Choroid plexus epithelial cell (primary cell): Measurements from ENCODE around the gene MRPS2.
"Not testable (repeated sequence)": the region's sequence is repeated elsewhere in the genome, so short reads cannot be mapped to it uniquely, and the experiment has no call there.

Source experiments
- DNase-seq: peaks from one replicate; pipeline ENCODE4 v3.0.0-alpha.2; 2010; ENCODE audit warnings: low read depth
- H3K4me3 ChIP-seq: 2 replicates; pipeline ENCODE4 v1.5.1; 2011; ENCODE audit warnings: low read depth, mild to moderate bottlenecking, control low read depth, low read length, moderate library complexity
- TF ChIP-seq, protein P1 (sequence below): conservative IDR thresholded peaks from 2 replicates; pipeline ENCODE4 v1.5.1; 2011; ENCODE audit warnings: low read depth, mild to moderate bottlenecking, control low read depth, inconsistent platforms, low read length, moderate library complexity

Gene MRPS2

GRCh38 chr9:135524130-135524861 lies 23.8 kb downstream of the MRPS2 start:
- no peak for DNase-seq
- TF ChIP-seq, protein P1, sequence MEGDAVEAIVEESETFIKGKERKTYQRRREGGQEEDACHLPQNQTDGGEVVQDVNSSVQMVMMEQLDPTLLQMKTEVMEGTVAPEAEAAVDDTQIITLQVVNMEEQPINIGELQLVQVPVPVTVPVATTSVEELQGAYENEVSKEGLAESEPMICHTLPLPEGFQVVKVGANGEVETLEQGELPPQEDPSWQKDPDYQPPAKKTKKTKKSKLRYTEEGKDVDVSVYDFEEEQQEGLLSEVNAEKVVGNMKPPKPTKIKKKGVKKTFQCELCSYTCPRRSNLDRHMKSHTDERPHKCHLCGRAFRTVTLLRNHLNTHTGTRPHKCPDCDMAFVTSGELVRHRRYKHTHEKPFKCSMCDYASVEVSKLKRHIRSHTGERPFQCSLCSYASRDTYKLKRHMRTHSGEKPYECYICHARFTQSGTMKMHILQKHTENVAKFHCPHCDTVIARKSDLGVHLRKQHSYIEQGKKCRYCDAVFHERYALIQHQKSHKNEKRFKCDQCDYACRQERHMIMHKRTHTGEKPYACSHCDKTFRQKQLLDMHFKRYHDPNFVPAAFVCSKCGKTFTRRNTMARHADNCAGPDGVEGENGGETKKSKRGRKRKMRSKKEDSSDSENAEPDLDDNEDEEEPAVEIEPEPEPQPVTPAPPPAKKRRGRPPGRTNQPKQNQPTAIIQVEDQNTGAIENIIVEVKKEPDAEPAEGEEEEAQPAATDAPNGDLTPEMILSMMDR: no peak
- no peak overlapping the region for H3K4me3 ChIP-seq

GRCh38 chr9:135525241-135526088 lies 25.0 kb downstream of the MRPS2 start:
- no peak overlapping the region for H3K4me3 ChIP-seq
- TF ChIP-seq, protein P1: no peak
- no peak for DNase-seq

DNA sequence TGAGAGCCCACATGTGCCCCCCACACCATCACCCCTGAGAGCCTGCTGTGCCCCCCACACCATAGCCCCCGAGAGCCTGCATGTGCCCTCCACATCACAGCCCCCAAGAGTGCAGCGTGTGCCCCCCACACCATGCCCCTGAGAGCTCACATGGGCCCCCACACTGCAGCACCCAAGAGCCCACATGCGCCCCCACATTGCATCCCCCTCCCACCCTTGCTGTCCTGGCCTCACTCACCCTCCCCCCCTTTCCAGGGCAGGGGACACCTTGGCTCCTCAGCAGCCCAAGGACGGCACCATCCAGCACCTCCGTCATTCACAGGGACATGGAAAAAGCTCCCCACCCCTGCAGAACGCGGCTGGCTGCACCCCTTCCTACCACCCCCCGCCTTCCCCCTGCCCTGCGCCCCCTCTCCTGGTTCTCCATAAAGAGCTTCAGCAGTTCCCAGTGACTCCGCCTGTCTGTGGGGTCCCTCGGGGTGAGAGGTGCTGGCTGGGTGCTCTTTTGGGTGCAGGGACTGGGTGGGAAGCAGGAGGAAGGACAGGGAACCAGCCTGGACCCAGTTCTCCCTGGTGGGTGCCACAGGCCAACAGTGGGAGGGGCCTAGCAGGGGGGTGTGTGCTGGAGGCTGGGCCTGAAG lies 25.7 kb downstream of the MRPS2 start:
- no peak overlapping the region for H3K4me3 ChIP-seq
- DNase-seq: no peak
- TF ChIP-seq, protein P1: no peak

DNA sequence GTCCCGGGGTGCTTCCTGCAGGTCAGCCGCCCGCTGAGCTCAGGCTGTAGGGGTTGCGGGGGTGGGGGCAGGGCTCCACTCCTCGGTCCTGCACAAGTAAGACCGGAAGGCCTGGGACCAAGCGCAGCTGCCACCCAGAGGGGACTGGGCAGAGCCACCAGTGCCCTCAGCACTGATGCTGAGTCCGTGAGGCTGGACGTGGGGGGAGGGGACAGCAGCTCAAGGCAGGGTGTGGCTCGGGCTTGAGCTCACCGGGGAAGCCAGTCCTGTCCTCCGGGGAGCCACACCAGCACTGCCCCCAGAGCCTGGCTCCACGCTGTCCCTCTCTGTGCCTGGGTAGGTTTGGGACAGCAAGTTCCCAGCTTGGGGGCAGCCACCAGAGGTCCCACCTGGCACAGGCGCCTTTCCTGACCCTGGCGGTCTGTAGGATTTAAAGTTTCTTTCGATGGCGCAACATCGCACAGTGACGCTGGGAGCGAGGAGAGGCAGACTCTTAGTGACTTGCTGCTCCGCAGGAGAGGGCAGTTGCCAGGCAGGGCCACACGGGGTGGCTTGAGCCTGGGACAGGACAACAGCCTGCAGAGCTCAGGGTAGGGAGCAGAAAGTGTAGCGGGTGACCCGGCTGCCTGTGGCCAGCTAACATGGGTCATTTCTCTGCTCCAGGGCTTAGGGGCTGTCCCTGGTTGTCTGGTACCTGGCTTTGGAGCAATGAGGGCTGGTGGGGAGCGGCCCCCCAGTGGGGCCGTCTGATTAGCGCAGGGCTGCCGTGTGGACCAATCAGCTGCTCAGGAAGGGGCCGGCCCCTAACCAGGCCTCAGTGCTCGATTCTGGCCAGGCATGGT lies 26.5 kb downstream of the MRPS2 start:
- no peak for DNase-seq
- no peak overlapping the region for H3K4me3 ChIP-seq
- TF ChIP-seq, protein P1: no peak

- H3K4me3 ChIP-seq, DNase-seq: not testable (repeated sequence)
These were observed 28.5 kb downstream of the MRPS2 start for GRCh38 chr9:135528842-135529435.

DNA sequence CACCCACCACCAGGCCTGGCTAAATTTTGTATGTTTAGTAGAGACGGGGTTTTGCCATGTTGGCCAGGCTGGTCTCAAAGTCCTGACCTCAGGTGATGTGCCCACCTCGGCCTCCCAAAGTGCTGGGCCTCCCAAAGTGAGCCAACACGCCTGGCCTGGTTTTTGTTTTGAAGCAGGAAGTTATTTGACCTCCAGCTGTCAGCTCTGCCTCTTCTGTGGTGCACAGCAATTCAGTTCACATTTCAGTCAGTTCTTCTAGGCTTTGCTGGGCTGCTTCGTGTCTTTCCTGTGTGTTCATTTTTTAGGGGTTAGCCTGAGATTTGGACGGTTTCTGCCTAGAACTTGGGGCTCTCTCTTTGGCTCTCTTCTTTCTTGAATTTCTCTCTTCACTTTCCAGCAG lies 29.7 kb downstream of the MRPS2 start:
- TF ChIP-seq, protein P1: no peak
- no peak for DNase-seq
- H3K4me3 ChIP-seq: no peak overlapping the region
